GM23248 (cell line): ENCODE measurements around the gene ZNF839.

ENCODE experiments used
- EZH2 ChIP-seq: fragments of 200-600 bp; sonication (generic); IDR thresholded peaks from 2 replicates; pipeline ENCODE4 v1.6.1; 2018; ENCODE audit warnings: antibody characterized with exemption, mild to moderate bottlenecking; ENCODE audit not compliant: insufficient read depth, poor library complexity, severe bottlenecking
- EZH2phosphoT487 ChIP-seq: fragments of 200-600 bp; sonication (generic); IDR thresholded peaks from 2 replicates; pipeline ENCODE4 v1.6.1; 2018; ENCODE audit warnings: antibody characterized with exemption, moderate library complexity, mild to moderate bottlenecking, low read depth; ENCODE audit not compliant: insufficient read depth

- TF ChIP-seq EZH2phosphoT487 = no peak
- no peak for TF ChIP-seq EZH2
Measured at GRCh38 chr14:102377696-102378095, 58.1 kb downstream of the ZNF839 start.
